Measurements from ENCODE around the gene PCBP1.

- TF ChIP-seq CTCF (conservative IDR thresholded peaks at IDR 0.05; ENCODE audit: low read length) (no peak), EZH2phosphoT487 (IDR thresholded peaks at IDR 0.05; ENCODE audit: borderline replicate concordance) (no peak)
Measured at GRCh38 chr2:70122470-70122869, 35.2 kb downstream of the PCBP1 start.
